ENCODE measurements around the gene SYTL5.

Gene SYTL5

GRCh38 chrX:38116706-38117105, 110.4 kb downstream of the SYTL5 start:
- TF ChIP-seq ZFX (IDR thresholded peaks at IDR 0.05; ENCODE audit: borderline replicate concordance) (no peak), CTCF (IDR thresholded peaks at IDR 0.05) (no peak)
- H3K27ac ChIP-seq, result no peak overlapping the region

GRCh38 chrX:38117485-38117884, 111.1 kb downstream of the SYTL5 start:
- no peak for TF ChIP-seq CTCF (IDR thresholded peaks at IDR 0.05)
- no peak for TF ChIP-seq ZFX (IDR thresholded peaks at IDR 0.05; ENCODE audit: borderline replicate concordance)
- H3K27ac ChIP-seq, result no peak overlapping the region

- no peak overlapping the region for H3K27ac ChIP-seq
- TF ChIP-seq ZFX (IDR thresholded peaks at IDR 0.05; ENCODE audit: borderline replicate concordance), result no peak
- TF ChIP-seq CTCF (IDR thresholded peaks at IDR 0.05), result no peak
Observed at GRCh38 chrX:38124000-38124399, 117.6 kb downstream of the SYTL5 start.

- H3K27ac ChIP-seq, result no peak overlapping the region
- TF ChIP-seq CTCF (IDR thresholded peaks at IDR 0.05) (no peak), ZFX (IDR thresholded peaks at IDR 0.05; ENCODE audit: borderline replicate concordance) (no peak)
Observed at GRCh38 chrX:38126179-38126578, 119.8 kb downstream of the SYTL5 start.

- no peak for TF ChIP-seq CTCF (IDR thresholded peaks at IDR 0.05)
- no peak for TF ChIP-seq ZFX (IDR thresholded peaks at IDR 0.05; ENCODE audit: borderline replicate concordance)
- no peak overlapping the region for H3K27ac ChIP-seq
Observed at GRCh38 chrX:38127961-38128360, 121.6 kb downstream of the SYTL5 start.

GRCh38 chrX:38129366-38129765, 123.0 kb downstream of the SYTL5 start:
- no peak overlapping the region for H3K27ac ChIP-seq
- TF ChIP-seq ZFX (IDR thresholded peaks at IDR 0.05; ENCODE audit: borderline replicate concordance), result no peak
- TF ChIP-seq CTCF (IDR thresholded peaks at IDR 0.05), result no peak

- TF ChIP-seq ZFX (IDR thresholded peaks at IDR 0.05; ENCODE audit: borderline replicate concordance), result no peak
- TF ChIP-seq CTCF (IDR thresholded peaks at IDR 0.05), result no peak
- H3K27ac ChIP-seq, result no peak overlapping the region
Observed at GRCh38 chrX:38138157-38138891, 132.0 kb downstream of the SYTL5 start.
